CD4-positive, alpha-beta memory T cell (primary cell): Measurements from ENCODE around the gene PARP3. TPM values are rescaled to one million over a fixed set of nuclear protein-coding genes. Genes with fewer than 3 reads are reported as not detected.
"Not testable (repeated sequence)": the region's sequence is repeated elsewhere in the genome, so short reads cannot be mapped to it uniquely, and the experiment has no call there.

Experiments
- CTCF ChIA-PET: fragments of 350-600 bp; sonication (Branson Sonifier 250); formaldehyde crosslinking; loops from one replicate; lab custom pipeline; 2021; ENCODE audit warnings: inconsistent platforms; ENCODE audit not compliant: partially characterized antibody; lab: Charles Lee
- POLR2A ChIA-PET: fragments of 350-600 bp; sonication (Branson Sonifier 250); formaldehyde crosslinking; loops from one replicate; lab custom pipeline; 2021; ENCODE audit not compliant: partially characterized antibody; lab: Charles Lee
- DNase-seq, 5 donors: peaks; one replicate each; pipeline versions ENCODE4 v3.0.0 to v3.0.0-alpha.2; 2020 to 2022; ENCODE audit warnings: mixed read lengths in 1 of 5
- H3K27ac ChIP-seq: one replicate; pipeline ENCODE4 v1.7.0; 2013; ENCODE audit warnings: low read depth, low read length
- H3K27me3 ChIP-seq: 2 replicates; pipeline ENCODE4 v1.7.0; 2013; ENCODE audit warnings: mild to moderate bottlenecking, low read length, moderate library complexity; ENCODE audit not compliant: insufficient read depth
- H3K36me3 ChIP-seq: 2 replicates; pipeline ENCODE4 v1.7.0; 2013; ENCODE audit warnings: mild to moderate bottlenecking, low read length, moderate library complexity; ENCODE audit not compliant: insufficient read depth
- H3K4me1 ChIP-seq: 2 replicates; pipeline ENCODE4 v1.7.0; 2013; ENCODE audit warnings: mild to moderate bottlenecking, low read length, moderate library complexity; ENCODE audit not compliant: insufficient read depth
- H3K4me3 ChIP-seq, 2 donors: one replicate each; pipeline ENCODE4 v1.7.0; 2013; ENCODE audit warnings: low read length in 2 of 2, mild to moderate bottlenecking in 1 of 2
- H3K9me3 ChIP-seq, 2 donors: one replicate each; pipeline ENCODE4 v1.7.0; 2013; ENCODE audit warnings: low read length in 2 of 2, control low read depth in 1 of 2; ENCODE audit not compliant: control insufficient read depth in 1 of 2
- H3K27ac Mint-ChIP-seq, 7 donors: one replicate each; pipeline ENCODE4 v1.8.0; 2020 to 2021; ENCODE audit warnings: mixed read lengths in 7 of 7, mild to moderate bottlenecking in 6 of 7, inconsistent platforms in 3 of 7, moderate library complexity in 3 of 7
- H3K27me3 Mint-ChIP-seq, 2 donors: one replicate each; pipeline ENCODE4 v1.8.0; 2020 to 2021; ENCODE audit warnings: mixed read lengths in 2 of 2
- H3K36me3 Mint-ChIP-seq, 2 donors: one replicate each; pipeline ENCODE4 v1.8.0; 2020 to 2021; ENCODE audit warnings: mixed read lengths in 2 of 2, inconsistent platforms in 1 of 2, mild to moderate bottlenecking in 1 of 2
- H3K4me1 Mint-ChIP-seq, 4 donors: one replicate each; pipeline ENCODE4 v1.8.0; 2020 to 2021; ENCODE audit warnings: mixed read lengths in 4 of 4, mild to moderate bottlenecking in 1 of 4
- H3K4me3 Mint-ChIP-seq, 8 donors: one replicate each; pipeline ENCODE4 v1.8.0; 2020 to 2021; ENCODE audit warnings: mixed read lengths in 8 of 8, mild to moderate bottlenecking in 7 of 8, moderate library complexity in 6 of 8, inconsistent platforms in 3 of 8
- H3K9me3 Mint-ChIP-seq, 8 donors: one replicate each; pipeline ENCODE4 v1.8.0; 2020 to 2021; ENCODE audit warnings: mixed read lengths in 8 of 8, mild to moderate bottlenecking in 5 of 8, inconsistent platforms in 3 of 8, moderate library complexity in 1 of 8
- intact Hi-C: fragments of 100-400 bp; cut with micrococcal nuclease; formaldehyde crosslinking; loops from one replicate; pipeline ENCODE4 v1.15.1; 2023
- polyA plus RNA-seq, 2 donors: library from polyadenylated mRNA; unstranded; fragments of 300-500 nt; fragmentation: Illumina TruSeq; gene quantifications; one replicate each; pipeline ENCODE4 v1.2.3, GENCODE V29; 2021
- total RNA-seq, 2 experiments: library from RNA; stranded (reverse); gene quantifications; one replicate each; pipeline ENCODE4 v1.2.3, GENCODE V29; 2021

The PARP3 gene
- total and polyA plus RNA-seq, 4 experiments from 2014 or later = 2.9 to 10.5 (median 6.9) TPM

DNA sequence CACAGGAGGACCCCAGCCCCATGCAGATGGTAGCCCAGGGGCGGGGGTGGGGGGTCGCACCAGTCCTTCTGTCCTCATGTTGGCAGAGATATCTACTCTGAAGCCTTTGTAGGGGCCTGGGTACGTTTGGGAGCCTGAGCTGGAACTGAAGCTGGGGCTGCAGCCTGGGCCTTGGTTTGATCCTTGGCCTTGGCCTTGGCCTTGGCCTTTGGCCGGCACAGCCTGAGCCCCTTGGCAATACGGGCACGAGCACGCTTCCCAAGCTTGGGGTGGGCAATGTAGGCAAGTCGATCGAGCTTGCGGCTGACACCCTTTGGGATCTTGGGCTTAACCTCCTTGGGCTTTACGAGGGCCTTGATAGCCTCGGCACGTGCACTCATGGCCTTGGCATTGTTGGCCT, 51.5 kb downstream of the PARP3 start:
- peaks cover 23 to 32% of the 10 kb centered on the region in 2 donors for H3K36me3 Mint-ChIP-seq
- H3K4me3 Mint-ChIP-seq = peak overlapping the region in 4 of 8 donors; percentile 26 to 55 (median 42)
- H3K27me3 Mint-ChIP-seq, H3K4me3 ChIP-seq, intact Hi-C loops, H3K27me3 ChIP-seq, H3K9me3 Mint-ChIP-seq, DNase-seq, H3K9me3 ChIP-seq: not testable (repeated sequence)
- H3K27ac Mint-ChIP-seq = peak overlapping the region in 4 of 7 donors; percentile 63 to 100 (median 89)
- POLR2A ChIA-PET = interaction anchor here (2.7 to 3.3 kb wide), 2 partner anchors 10 to 19 kb away, joined by 53 to 59 read pairs; partner anchors contain the start of genes ABHD14A, ABHD14B and ACY1
- CTCF ChIA-PET = interaction anchor here (1.2 to 5.9 kb wide), 4 partner anchors 8 to 149 kb away, joined by 3 to 29 read pairs (median 16); partner anchors contain the start of genes ABHD14A, ABHD14B and ACY1
- Histone ChIP-seq H3K36me3 (peaks cover 19% of the 10 kb centered on the region), H3K27ac (peak overlapping the region; percentile 91), H3K4me1 (peaks cover 30% of the 10 kb centered on the region)
- peaks cover 16 to 45% (median 29%) of the 10 kb centered on the region in 4 donors for H3K4me1 Mint-ChIP-seq

GRCh38 chr3:51994530-51994929, 52.4 kb downstream of the PARP3 start:
- Histone ChIP-seq H3K27me3 (no peaks in the 10 kb centered on the region), H3K27ac (peak overlapping the region; percentile 91), H3K4me1 (peaks cover 30% of the 10 kb centered on the region), H3K9me3 (no peaks in the 10 kb centered on the region), H3K36me3 (peaks cover 19% of the 10 kb centered on the region), H3K4me3 (peak overlapping the region; percentile 94 to 95)
- H3K27ac Mint-ChIP-seq = peak overlapping the region; percentile 99 to 100 (median 100)
- H3K9me3 Mint-ChIP-seq = no peaks in the 10 kb centered on the region
- POLR2A ChIA-PET = interaction anchor here (1.7 to 3.3 kb wide), 7 partner anchors 11 to 323 kb away, joined by 4 to 59 read pairs (median 31); partner anchors contain the start of genes ABHD14A, ABHD14B, ACY1 and DUSP7
- intact Hi-C loops = no loop called here
- CTCF ChIA-PET = interaction anchor here (2.1 to 5.9 kb wide), 4 partner anchors 11 to 148 kb away, joined by 9 to 29 read pairs (median 16); partner anchors contain the start of genes ABHD14A, ABHD14B, ACY1 and PARP3
- H3K27me3 Mint-ChIP-seq = no peaks in the 10 kb centered on the region
- DNase-seq = no peak
- H3K4me1 Mint-ChIP-seq = peaks cover 16 to 45% (median 29%) of the 10 kb centered on the region in 4 donors
- H3K4me3 Mint-ChIP-seq = peak overlapping the region; percentile 99 to 100 (median 100)
- H3K36me3 Mint-ChIP-seq = peaks cover 23 to 32% of the 10 kb centered on the region in 2 donors

GRCh38 chr3:51995346-51996163, 53.4 kb downstream of the PARP3 start, which contains the start of gene RPL29:
Gene RPL29, minus strand, starts transcription at chr3:51995895. Its CDS starts 434 bp downstream, at chr3:51995461.
- Mint-ChIP-seq H3K9me3 (no peaks in the 10 kb centered on the region), H3K27me3 (no peaks in the 10 kb centered on the region), H3K36me3 (peaks cover 23 to 32% of the 10 kb centered on the region in 2 donors), H3K27ac (peak within 1 kb of the TSS; percentile 99 to 100 (median 100)), H3K4me1 (peaks cover 16 to 45% (median 29%) of the 10 kb centered on the region in 4 donors), H3K4me3 (peak within 1 kb of the TSS; percentile 99 to 100 (median 100))
- H3K4me3 ChIP-seq = peak within 1 kb of the TSS; percentile 94 to 95
- DNase-seq = peak; percentile 91 to 94 (median 94)
- ChIA-PET POLR2A (interaction anchor here (0.7 to 3.3 kb wide), 20 partner anchors 9 to 540 kb away, joined by 3 to 59 read pairs (median 4); partner anchors contain the start of genes ABHD14A, ABHD14B, ACY1 and DUSP7), CTCF (interaction anchor here (0.9 to 5.9 kb wide), 8 partner anchors 12 to 149 kb away, joined by 3 to 29 read pairs (median 8); partner anchors contain the start of genes ABHD14A, ABHD14B, ACY1 and DUSP7)
- H3K36me3 ChIP-seq = peaks cover 19% of the 10 kb centered on the region
- H3K27me3 ChIP-seq = no peaks in the 10 kb centered on the region
- H3K9me3 ChIP-seq = no peaks in the 10 kb centered on the region
- peaks cover 30% of the 10 kb centered on the region for H3K4me1 ChIP-seq
- intact Hi-C loops = loop anchor here (1.0 to 5.0 kb wide), 4 partner anchors 21 to 493 kb away; partner anchors contain the start of genes ABHD14B, DCAF1, PARP3 and POC1A
- H3K27ac ChIP-seq = peak within 1 kb of the TSS; percentile 91

- H3K4me3 Mint-ChIP-seq = peak overlapping the region; percentile 21 to 81 (median 60)
- Histone ChIP-seq H3K9me3 (no peaks in the 10 kb centered on the region), H3K36me3 (peaks cover 19% of the 10 kb centered on the region), H3K27ac (no peak overlapping the region), H3K4me1 (peaks cover 41% of the 10 kb centered on the region), H3K4me3 (no peak overlapping the region), H3K27me3 (no peaks in the 10 kb centered on the region)
- DNase-seq = no peak
- H3K4me1 Mint-ChIP-seq = peaks cover 17 to 42% (median 31%) of the 10 kb centered on the region in 4 donors
- ChIA-PET CTCF (interaction anchor here (1.0 to 1.3 kb wide), 2 partner anchors 14 to 59 kb away, joined by 3 to 5 read pairs; partner anchors contain the start of genes ACY1 and DUSP7), POLR2A (no interaction called here)
- no peaks in the 10 kb centered on the region for H3K9me3 Mint-ChIP-seq
- H3K27ac Mint-ChIP-seq = peak overlapping the region in 5 of 7 donors; percentile 4 to 85 (median 66)
- intact Hi-C loops = loop anchor here (5.0 kb wide), 1 partner anchor 495 kb away; the partner anchor contains the start of gene DCAF1
- H3K27me3 Mint-ChIP-seq = no peaks in the 10 kb centered on the region
- peaks cover 19 to 29% of the 10 kb centered on the region in 2 donors for H3K36me3 Mint-ChIP-seq
Observed at GRCh38 chr3:51997172-51997571, 55.0 kb downstream of the PARP3 start.

GRCh38 chr3:51997935-51998596, 55.9 kb downstream of the PARP3 start:
- no peaks in the 10 kb centered on the region for H3K9me3 ChIP-seq
- Mint-ChIP-seq H3K27ac (no peak overlapping the region), H3K4me1 (peaks cover 16 to 36% (median 27%) of the 10 kb centered on the region in 4 donors), H3K36me3 (peaks cover 15 to 22% of the 10 kb centered on the region in 2 donors), H3K27me3 (no peaks in the 10 kb centered on the region), H3K4me3 (no peak overlapping the region), H3K9me3 (no peaks in the 10 kb centered on the region)
- DNase-seq = no peak
- POLR2A ChIA-PET = interaction anchor here (0.6 to 1.4 kb wide), 2 partner anchors 55 to 414 kb away, joined by 3 read pairs; no protein-coding TSS in a partner anchor
- CTCF ChIA-PET = interaction anchor here (1.0 to 1.4 kb wide), 4 partner anchors 15 to 147 kb away, joined by 3 to 7 read pairs (median 4); partner anchors contain the start of genes ACY1 and DUSP7
- peaks cover 36% of the 10 kb centered on the region for H3K4me1 ChIP-seq
- intact Hi-C loops = loop anchor here (5.0 kb wide), 1 partner anchor 496 kb away; the partner anchor contains the start of gene DCAF1
- H3K27me3 ChIP-seq = no peaks in the 10 kb centered on the region
- peaks cover 13% of the 10 kb centered on the region for H3K36me3 ChIP-seq
- H3K27ac ChIP-seq = no peak overlapping the region
- no peak overlapping the region for H3K4me3 ChIP-seq
